IPS-18a (cell line): ENCODE data around the gene WFS1.

Source experiments
- H3K27ac ChIP-seq: one replicate; pipeline ENCODE4 v1.5.1; 2013; ENCODE audit warnings: low read length
- H3K27me3 ChIP-seq: one replicate; pipeline ENCODE4 v1.6.1; 2013; ENCODE audit warnings: mild to moderate bottlenecking, low read length; ENCODE audit not compliant: control insufficient read depth, insufficient read depth
- H3K36me3 ChIP-seq: one replicate; pipeline ENCODE4 v1.6.1; 2013; ENCODE audit warnings: low read depth, low read length; ENCODE audit not compliant: control insufficient read depth
- H3K4me1 ChIP-seq: one replicate; pipeline ENCODE4 v1.6.1; 2013; ENCODE audit warnings: low read depth, low read length; ENCODE audit not compliant: control insufficient read depth
- H3K4me3 ChIP-seq: one replicate; pipeline ENCODE4 v1.5.1; 2013; ENCODE audit warnings: low read length
- H3K9ac ChIP-seq: one replicate; pipeline ENCODE4 v1.6.1; 2013; ENCODE audit warnings: mild to moderate bottlenecking, low read length, moderate library complexity
- H3K9me3 ChIP-seq: one replicate; pipeline ENCODE4 v1.6.1; 2013; ENCODE audit warnings: low read depth, low read length; ENCODE audit not compliant: control insufficient read depth

Gene WFS1

GRCh38 chr4:6352031-6352692, 82.5 kb downstream of the WFS1 start:
- no peaks in the 10 kb centered on the region for H3K27me3 ChIP-seq

More at GRCh38 chr4:6352031-6352692, 82.5 kb downstream of the WFS1 start:
- H3K36me3 ChIP-seq = no peaks in the 10 kb centered on the region
- no peaks in the 10 kb centered on the region for H3K4me1 ChIP-seq
- H3K27ac ChIP-seq = no peak overlapping the region
- no peak overlapping the region for H3K9ac ChIP-seq
- H3K4me3 ChIP-seq = no peak overlapping the region
- no peaks in the 10 kb centered on the region for H3K9me3 ChIP-seq
